Progenitor cell of endocrine pancreas (in vitro differentiated cells): ENCODE data around the gene P2RX7. TPM values are rescaled to one million over a fixed set of nuclear protein-coding genes. Genes with fewer than 3 reads are reported as not detected.
"Not testable (repeated sequence)": the region's sequence is repeated elsewhere in the genome, so short reads cannot be mapped to it uniquely, and the experiment has no call there.

Experiments
- DNase-seq: peaks from one replicate; pipeline ENCODE4 v3.0.0; 2021; ENCODE audit warnings: low spot score; ENCODE audit not compliant: unreplicated experiment
- H3K27ac Mint-ChIP-seq: 2 replicates; pipeline ENCODE4 v1.8.0; 2021; ENCODE audit warnings: mild to moderate bottlenecking, moderate library complexity, mixed read lengths
- H3K27me3 Mint-ChIP-seq: 2 replicates; pipeline ENCODE4 v1.8.0; 2021; ENCODE audit warnings: mixed read lengths
- H3K36me3 Mint-ChIP-seq: 2 replicates; pipeline ENCODE4 v1.8.0; 2022; ENCODE audit warnings: mixed read lengths; ENCODE audit not compliant: insufficient read depth
- H3K4me1 Mint-ChIP-seq: 2 replicates; pipeline ENCODE4 v1.8.0; 2021; ENCODE audit warnings: low read depth, mixed read lengths
- H3K4me3 Mint-ChIP-seq: 2 replicates; pipeline ENCODE4 v1.8.0; 2021; ENCODE audit warnings: low read depth, mild to moderate bottlenecking, moderate library complexity, mixed read lengths
- H3K9me3 Mint-ChIP-seq: 2 replicates; pipeline ENCODE4 v1.8.0; 2021; ENCODE audit warnings: low read depth, mixed read lengths
- total RNA-seq: library from RNA; stranded (reverse); gene quantifications from 2 replicates; pipeline ENCODE4 v1.2.1, GENCODE V29; 2021
- TF ChIP-seq, protein P1 (sequence below): fragments of 200-600 bp; sonication (generic); IDR thresholded peaks from one replicate; pipeline ENCODE4 v1.5.0; 2021; ENCODE audit warnings: antibody characterized with exemption, mild to moderate bottlenecking; ENCODE audit not compliant: unreplicated experiment

P2RX7 gene
- total RNA-seq, 1 donor from 2014 or later: not detected

DNA sequence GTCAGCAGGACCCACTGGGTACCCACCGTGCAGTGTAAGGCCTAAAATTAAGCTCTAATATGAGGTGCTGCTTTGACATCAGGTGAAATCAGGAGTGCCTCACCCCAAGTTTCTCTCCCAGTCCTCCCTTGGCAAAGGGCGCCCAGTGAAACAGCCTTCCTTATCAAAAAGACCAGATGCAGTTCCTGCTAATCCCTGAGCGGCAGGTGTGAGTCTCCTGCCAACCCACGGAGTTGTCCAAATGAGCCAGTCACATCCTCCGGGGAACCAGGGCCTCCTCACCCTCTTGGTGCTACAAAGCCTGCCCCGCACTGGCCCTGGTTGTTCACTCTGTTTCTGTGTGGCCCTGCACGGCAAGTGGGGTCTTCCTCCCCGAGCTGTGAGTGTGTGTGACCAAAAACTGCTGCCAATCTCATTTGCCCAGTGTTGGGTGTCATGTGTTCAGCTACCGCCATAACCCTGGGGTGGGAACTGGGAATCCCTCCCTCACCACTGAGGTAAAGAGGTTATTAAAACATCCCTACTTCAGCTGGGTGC lies 57.0 kb downstream of the P2RX7 start:
- H3K9me3 Mint-ChIP-seq: no peaks in the 10 kb centered on the region
- peaks cover 10% of the 10 kb centered on the region for H3K27me3 Mint-ChIP-seq
- TF ChIP-seq, protein P1, sequence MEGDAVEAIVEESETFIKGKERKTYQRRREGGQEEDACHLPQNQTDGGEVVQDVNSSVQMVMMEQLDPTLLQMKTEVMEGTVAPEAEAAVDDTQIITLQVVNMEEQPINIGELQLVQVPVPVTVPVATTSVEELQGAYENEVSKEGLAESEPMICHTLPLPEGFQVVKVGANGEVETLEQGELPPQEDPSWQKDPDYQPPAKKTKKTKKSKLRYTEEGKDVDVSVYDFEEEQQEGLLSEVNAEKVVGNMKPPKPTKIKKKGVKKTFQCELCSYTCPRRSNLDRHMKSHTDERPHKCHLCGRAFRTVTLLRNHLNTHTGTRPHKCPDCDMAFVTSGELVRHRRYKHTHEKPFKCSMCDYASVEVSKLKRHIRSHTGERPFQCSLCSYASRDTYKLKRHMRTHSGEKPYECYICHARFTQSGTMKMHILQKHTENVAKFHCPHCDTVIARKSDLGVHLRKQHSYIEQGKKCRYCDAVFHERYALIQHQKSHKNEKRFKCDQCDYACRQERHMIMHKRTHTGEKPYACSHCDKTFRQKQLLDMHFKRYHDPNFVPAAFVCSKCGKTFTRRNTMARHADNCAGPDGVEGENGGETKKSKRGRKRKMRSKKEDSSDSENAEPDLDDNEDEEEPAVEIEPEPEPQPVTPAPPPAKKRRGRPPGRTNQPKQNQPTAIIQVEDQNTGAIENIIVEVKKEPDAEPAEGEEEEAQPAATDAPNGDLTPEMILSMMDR: no peak
- no peak for DNase-seq
- no peaks in the 10 kb centered on the region for H3K36me3 Mint-ChIP-seq
- no peak overlapping the region for H3K4me3 Mint-ChIP-seq
- no peak overlapping the region for H3K27ac Mint-ChIP-seq
- no peaks in the 10 kb centered on the region for H3K4me1 Mint-ChIP-seq

DNA sequence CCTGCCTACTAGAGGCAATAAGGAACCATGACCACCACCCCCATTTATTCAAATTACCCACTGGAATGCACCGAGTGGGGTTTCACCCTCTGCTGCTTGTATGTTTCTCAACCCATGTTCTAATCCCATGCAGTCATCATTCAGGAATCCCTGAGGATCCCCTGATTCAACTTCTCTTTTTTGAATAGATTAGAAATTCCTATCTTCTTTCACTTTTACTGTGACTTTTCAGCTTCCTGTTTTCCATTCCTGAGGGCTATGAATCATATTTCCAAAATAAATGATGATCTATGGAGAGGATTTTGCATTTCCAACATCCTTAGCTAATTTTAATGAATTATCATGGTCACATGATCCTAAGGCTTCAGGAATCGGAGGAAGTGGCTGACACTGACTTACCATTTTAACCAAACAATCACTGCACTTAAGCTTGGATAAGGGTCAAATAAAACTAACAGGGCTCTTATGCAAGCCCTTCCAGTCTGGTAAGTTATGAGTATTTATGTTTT lies 57.9 kb downstream of the P2RX7 start:
- no peaks in the 10 kb centered on the region for H3K9me3 Mint-ChIP-seq
- no peak for DNase-seq
- no peaks in the 10 kb centered on the region for H3K36me3 Mint-ChIP-seq
- no peak overlapping the region for H3K4me3 Mint-ChIP-seq
- TF ChIP-seq, protein P1: no peak
- H3K4me1 Mint-ChIP-seq: no peaks in the 10 kb centered on the region
- peaks cover 13% of the 10 kb centered on the region for H3K27me3 Mint-ChIP-seq
- no peak overlapping the region for H3K27ac Mint-ChIP-seq

DNA sequence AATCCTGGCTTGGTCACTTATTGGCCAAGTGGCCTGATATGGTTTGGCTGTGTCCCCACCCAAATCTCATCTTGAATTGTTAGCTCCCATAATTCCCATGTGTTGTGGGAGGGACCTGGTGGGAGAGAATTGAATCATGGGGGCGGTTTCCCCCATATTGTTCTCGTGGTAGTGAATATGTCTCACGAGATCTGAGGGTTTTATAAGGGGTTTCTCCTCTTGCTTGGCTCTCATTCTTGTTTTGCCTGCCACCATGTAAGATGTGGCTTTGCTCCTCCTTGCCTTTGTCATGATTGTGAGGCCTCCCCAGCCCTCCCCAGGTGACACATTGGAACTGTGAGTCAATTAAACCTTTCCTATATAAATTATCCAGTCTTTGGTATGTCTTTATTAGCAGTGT lies 58.5 kb downstream of the P2RX7 start:
- Mint-ChIP-seq H3K4me1 (no peaks in the 10 kb centered on the region), H3K9me3 (no peaks in the 10 kb centered on the region), H3K27ac (no peak overlapping the region), H3K4me3 (no peak overlapping the region), H3K27me3 (peaks cover 13% of the 10 kb centered on the region), H3K36me3 (no peaks in the 10 kb centered on the region)
- no peak for DNase-seq
- TF ChIP-seq, protein P1: no peak

DNA sequence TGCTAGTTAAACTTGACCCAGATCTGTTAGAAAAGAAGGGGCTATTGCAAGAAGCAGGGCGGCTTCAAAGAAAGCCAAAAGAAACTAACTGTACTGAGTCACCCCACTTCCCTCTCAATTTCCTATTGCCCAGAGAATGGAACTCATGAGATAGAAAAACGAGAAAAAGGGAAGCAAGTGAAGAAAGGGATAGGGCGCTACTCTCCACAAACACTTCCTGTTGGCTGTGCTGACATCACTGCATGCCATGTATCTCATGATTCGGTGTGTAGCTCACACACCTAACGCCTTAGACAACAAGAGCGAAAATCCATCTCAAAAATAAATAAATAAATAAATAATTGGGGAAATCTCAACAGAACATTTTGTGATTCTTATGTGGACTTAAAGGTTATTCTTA lies 64.2 kb downstream of the P2RX7 start:
- TF ChIP-seq, protein P1: no peak
- H3K27me3 Mint-ChIP-seq: peaks cover 11% of the 10 kb centered on the region

DNA sequence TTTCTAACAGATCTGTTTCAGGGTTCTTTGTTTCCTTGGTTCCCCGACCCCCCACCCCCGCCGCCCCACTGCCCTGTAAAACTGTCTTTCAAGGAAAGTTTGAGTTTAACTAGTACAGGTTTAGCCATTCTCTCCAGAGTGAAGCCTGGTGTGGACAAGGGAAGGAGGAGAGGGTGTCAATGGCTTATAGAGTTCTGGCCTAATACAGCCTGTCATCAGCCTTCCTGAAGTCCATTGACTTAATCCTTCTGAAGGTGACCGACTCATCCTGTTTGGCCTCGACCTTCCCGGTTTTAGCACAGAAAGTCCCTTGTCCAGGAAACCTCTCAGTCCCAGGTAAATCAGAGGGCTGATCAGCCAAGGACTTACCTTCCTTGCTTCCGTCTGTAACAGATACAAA lies 66.3 kb downstream of the P2RX7 start:
- H3K36me3 Mint-ChIP-seq: no peaks in the 10 kb centered on the region
- H3K27me3 Mint-ChIP-seq: peaks cover 3% of the 10 kb centered on the region
- DNase-seq: no peak
- no peaks in the 10 kb centered on the region for H3K9me3 Mint-ChIP-seq
- H3K4me3 Mint-ChIP-seq: no peak overlapping the region
- peaks cover 8% of the 10 kb centered on the region for H3K4me1 Mint-ChIP-seq
- TF ChIP-seq, protein P1: no peak
- H3K27ac Mint-ChIP-seq: no peak overlapping the region

More for the DNA sequence above, 64.2 kb downstream of the P2RX7 start:
- H3K4me3 Mint-ChIP-seq: no peak overlapping the region
- no peak for DNase-seq
- no peak overlapping the region for H3K27ac Mint-ChIP-seq
- no peaks in the 10 kb centered on the region for H3K36me3 Mint-ChIP-seq
- no peaks in the 10 kb centered on the region for H3K9me3 Mint-ChIP-seq
- no peaks in the 10 kb centered on the region for H3K4me1 Mint-ChIP-seq

DNA sequence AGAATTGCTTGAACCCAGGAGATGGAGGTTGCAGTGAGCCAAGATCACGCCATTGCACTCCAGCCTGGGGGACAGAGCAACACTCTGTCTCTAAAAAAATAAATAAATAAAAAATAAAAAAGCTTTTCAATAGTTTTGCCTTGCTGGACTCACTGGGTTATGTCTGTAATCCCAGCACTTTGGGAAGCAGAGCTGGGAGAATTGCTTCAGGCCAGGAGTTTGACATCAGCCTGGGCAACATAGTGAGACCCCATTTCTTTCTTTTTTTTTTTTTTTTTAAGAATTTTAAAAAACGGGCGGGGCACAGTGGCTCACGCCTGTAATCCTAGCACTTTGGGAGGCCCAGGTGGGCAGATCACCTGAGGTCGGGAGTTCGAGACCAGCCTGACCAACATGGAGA lies 68.5 kb downstream of the P2RX7 start:
- H3K27me3 Mint-ChIP-seq, H3K27ac Mint-ChIP-seq, H3K36me3 Mint-ChIP-seq, H3K4me3 Mint-ChIP-seq, H3K4me1 Mint-ChIP-seq, DNase-seq, H3K9me3 Mint-ChIP-seq: not testable (repeated sequence)
